HG03066 (cell line): Measurements from ENCODE around the gene MED22.
"Not testable (repeated sequence)": the region's sequence is repeated elsewhere in the genome, so short reads cannot be mapped to it uniquely, and the experiment has no call there.

Experiments
- ATAC-seq: cut with Tn5 transposase; IDR thresholded peaks from one replicate; pipeline ENCODE4 v1.9.1; 2021; ENCODE audit warnings: low read depth; ENCODE audit not compliant: unreplicated experiment

MED22 gene

DNA sequence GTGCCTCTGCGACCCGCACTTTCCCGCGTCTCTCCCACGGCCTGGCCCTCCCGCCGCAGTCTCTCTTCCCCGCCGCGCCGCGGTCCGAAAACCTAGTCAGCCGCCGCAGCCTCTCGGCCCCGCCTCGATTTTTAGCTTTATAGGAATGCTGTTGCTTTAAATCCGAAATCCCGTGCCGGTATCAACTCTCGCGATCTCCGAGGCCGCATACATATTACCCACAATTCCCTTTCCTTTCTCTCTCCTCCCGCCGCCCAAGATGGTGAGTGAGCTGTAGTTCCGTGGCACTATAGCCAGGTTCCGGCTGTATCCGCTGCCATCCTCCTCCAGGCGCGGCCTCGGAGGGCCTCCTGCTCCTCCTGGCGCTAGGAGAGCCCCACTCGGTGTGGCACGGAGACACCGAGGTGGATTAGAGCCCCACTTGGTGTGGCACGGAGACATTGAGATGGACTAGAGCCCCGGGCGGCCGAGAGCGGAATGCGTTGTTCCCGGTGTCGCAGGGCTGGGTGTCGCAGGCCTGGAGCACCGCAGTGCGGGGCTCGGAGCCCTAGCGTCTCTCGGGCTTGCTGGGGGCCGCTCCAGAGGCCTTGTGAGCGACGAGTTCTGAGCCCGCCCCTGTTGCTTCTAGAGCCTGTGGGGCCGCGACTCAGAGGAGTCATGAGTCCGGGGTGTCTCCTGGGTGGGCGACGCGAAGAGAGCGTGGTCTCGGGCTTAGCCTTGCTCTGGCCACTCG is at the start of gene MED22, which contains the start of gene RPL7A:
MED22 (minus strand) TSS at position 147 of the 733 bp plus-strand sequence. CDS start 1,469 bp downstream, outside the sequence.
RPL7A (plus strand) TSS at position 234 of the 733 bp plus-strand sequence; CDS start at position 260, 26 bp downstream.
- ATAC-seq: no peak

DNA sequence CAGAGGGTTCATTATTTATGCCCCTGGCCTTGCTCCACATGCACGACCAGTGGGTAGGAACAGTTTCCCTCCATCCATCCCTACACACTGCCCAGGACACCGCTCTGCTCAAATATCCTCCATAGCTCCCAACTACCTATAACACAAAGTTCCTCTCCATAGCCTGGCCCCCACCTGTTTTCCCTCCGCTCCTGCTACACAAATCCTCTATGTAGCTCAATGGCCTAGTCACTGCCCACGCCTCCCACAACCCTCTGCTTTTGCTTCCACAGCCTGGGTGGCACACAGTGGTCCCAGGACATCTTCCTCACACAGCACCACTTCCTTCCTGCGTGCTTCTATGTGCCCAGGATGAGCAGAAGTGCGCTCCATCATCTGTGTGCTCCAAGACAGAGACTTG is 49.4 kb upstream of the MED22 start:
- ATAC-seq: no peak

DNA sequence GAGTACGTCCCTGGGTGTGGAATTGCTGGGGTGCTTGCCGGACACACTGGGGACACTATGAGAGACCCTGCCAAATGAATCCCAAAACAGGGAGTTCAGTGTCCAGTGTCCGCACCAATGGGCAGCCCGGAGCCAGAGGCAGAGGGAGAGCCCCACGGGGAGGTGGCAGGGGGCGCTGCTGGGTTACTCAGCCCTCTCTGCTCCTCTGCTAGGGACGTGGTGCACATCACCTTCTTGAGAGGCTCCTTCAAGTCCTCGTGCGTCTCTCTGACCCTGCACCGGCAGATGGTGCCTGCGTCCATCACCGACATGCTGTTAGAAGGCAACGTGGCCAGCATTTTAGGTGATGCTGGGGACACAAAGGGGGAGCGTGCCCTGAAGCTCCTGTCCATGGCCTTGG is 49.0 kb upstream of the MED22 start:
- no peak for ATAC-seq

DNA sequence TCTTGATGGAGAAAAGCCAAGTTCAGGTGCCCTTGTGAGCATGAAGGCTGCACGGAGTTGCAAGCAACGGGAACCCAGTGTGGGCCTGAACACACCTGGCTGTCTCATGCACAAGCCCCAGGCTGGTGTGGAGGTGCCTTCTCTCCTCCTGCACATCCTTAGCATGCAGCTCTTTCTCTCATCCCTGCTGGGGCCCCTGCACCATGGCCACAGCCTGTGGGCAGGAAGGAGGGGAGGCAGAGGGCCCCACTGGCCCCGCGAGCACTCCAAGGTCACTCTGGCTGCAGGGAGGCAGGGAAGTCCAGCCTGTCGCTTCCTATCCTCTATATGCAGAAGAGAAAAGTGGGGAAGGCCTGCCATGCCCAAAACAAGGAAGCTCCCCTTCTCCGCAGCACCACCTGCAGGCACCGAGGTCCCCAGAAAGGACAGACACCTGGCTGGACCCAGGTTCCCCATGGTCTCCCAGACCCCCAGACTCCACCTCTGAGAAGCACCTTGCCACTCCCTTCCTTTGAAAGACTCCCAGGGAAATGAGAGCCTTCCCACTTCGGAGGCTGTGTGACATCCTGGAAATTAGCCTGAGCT is 46.8 kb upstream of the MED22 start:
- ATAC-seq: no peak

DNA sequence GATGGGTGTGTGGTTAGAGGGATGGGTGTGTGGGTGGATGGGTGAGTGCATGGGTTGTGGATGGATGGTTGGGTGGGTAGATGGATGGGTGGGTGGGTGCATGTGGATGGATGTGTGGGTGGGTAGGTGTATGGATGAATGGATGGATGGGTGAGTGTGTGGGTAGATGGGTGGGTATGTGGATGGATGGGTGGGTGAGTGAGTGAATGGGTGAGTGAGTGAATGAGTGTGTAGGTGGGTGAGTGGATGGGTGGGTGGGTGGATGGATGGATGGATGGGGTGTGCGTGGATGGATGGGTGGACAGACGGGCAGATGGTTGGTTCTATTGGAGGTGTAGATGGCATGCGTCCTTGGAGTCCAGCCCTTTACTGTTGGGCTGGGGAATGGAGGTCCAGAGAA is 45.5 kb upstream of the MED22 start:
- no peak for ATAC-seq

DNA sequence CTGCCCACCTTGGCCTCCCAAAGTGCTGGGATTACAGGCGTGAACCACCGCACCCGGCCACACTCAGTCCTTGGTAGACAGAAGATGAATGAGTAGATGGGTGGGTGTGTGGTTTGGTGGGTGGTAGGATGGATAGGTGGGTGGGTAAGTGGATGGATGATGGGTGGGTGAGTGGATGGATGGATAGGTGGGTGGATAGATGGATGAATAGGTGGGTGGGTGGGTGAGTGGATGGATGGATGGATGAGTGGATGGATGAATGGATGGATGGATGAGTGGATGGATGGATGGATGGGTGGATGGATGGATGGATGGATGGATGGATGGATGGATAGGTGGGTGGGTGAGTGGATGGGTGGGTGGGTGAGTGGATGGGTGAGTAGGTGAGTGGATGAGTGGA is 44.4 kb upstream of the MED22 start:
- not testable (repeated sequence) for ATAC-seq

DNA sequence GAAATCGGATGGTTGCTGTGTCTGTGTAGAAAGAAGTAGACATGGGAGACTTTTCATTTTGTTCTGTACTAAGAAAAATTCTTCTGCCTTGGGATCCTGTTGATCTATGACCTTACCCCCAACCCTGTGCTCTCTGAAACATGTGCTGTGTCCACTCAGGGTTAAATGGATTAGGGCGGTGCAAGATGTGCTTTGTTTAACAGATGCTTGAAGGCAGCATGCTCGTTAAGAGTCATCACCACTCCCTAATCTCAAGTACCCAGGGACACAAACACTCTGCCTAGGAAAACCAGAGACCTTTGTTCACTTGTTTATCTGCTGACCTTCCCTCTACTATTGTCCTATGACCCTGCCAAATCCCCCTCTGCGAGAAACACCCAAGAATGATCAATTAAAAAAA is 43.5 kb upstream of the MED22 start:
- ATAC-seq: not testable (repeated sequence)

DNA sequence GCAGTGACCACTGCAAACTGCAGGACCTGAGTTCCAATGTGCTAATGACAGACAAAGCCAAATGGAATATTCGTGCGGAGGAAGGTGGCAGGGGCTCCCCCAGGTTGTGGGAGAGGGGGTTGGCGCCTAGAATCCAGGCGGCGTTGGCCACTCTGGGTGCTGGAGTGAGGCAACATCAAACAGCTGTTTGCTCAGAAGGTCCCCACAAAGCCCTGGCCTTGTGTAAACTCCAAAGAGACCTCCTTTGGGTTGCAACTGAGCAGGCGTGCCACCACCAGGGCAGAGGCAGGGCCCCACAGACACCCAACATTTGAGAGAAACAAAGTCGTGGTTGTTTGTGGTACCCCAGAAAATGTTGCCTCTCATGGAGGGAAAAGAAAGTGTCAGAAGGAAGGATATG is 42.8 kb upstream of the MED22 start:
- ATAC-seq: no peak

DNA sequence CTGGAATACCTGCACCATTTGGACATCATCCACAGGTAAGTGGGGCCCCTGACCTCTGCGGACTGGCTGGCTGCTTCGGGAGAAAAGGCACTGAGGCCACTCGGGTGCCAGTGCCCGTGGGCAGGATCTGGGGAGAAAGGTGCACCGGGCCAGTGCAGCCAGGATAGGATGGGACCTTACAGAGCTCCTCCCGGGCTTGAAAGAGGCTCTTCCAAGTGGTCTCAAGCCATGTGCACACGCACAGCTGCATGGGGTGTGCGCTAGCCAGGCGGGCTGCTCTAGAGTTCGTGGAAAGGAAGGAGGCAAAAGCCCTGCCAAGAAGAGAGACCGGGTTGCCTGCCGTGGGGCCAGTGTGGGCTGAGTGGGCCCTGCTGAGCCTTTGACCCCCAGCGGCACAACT is 41.6 kb upstream of the MED22 start:
- ATAC-seq: no peak

DNA sequence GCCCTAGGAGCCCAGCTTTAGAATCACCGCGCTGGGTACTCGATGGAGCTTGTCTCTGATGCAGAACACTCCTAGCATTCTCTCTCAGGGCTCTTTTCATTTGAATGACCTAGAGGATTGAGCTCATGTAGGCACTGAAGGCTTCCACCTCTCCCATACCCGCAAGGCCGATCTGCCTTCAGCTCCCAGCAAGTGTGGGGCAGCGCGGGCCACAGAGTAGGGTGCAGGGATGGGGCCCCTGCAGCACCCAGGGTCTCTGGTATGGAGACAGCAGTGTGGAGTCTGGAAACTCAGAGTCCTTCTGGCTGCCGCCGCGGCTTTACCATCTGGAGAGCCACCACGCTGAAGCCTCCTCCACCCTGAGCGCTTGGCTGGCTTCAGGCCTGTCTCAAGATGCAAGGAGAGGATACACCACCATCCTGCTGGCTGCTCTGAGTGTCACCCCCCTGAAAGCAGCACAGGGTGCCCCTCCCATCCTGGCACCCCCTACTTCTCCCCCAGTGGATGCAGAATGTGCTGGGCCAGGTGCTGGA is 41.2 kb upstream of the MED22 start:
- no peak for ATAC-seq

DNA sequence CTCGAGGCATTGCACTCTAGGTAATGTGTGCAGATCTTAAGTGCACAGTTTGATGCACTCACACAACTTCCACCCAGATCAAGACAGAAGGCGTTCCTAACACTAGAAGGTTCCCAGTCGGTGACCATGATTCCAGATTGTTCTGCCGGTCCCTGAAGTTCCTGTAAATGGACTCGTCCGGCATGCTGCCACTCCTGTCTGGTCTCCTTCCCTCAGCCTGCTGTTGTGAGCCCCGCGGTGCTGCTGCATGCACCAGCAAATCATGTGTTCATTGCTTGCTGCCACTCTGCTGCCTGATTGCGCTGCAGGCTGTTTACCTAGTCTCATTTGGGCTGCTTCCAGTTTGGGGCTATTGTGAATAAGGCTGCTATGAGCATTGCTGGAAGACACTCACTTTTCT is 39.7 kb upstream of the MED22 start:
- no peak for ATAC-seq

DNA sequence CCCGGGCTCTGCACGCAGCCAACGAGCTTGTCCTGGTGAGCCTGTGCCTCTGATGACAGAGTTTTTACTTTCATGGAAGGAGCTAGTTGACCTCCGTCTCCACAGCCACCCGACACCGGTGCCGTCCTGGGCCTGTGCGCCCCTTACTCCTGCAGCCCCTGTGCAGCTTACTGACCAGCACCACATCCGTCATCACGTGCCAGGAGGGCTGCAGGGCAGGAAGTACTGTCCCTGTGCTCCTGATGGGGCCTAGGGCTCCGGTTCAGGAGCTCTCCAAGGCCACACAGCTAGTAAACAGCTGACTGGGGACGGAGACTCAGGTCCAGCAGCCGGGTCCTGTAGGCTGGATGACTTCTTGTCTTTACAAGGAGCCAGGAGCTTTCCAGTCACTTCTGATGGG is 38.4 kb upstream of the MED22 start:
- no peak for ATAC-seq

DNA sequence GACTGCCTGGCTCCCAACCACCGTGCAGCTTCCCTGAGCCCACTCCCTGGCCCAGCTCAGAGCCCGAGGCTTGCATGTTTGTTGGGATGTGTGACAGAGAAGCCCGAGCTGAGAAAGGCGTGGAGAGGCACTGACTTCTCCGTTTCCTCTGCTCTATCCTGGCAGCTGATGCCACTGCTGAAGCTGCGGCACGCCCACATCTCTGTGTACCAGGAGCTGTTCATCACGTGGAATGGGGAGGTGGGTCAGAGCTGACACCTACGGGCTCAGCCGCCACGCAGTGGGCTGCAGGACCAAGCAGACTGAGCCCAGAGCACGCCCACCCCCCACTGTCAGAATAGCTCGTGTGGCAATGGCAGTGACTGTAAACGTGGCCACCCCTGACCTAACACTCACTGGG is 37.5 kb upstream of the MED22 start:
- ATAC-seq: no peak

DNA sequence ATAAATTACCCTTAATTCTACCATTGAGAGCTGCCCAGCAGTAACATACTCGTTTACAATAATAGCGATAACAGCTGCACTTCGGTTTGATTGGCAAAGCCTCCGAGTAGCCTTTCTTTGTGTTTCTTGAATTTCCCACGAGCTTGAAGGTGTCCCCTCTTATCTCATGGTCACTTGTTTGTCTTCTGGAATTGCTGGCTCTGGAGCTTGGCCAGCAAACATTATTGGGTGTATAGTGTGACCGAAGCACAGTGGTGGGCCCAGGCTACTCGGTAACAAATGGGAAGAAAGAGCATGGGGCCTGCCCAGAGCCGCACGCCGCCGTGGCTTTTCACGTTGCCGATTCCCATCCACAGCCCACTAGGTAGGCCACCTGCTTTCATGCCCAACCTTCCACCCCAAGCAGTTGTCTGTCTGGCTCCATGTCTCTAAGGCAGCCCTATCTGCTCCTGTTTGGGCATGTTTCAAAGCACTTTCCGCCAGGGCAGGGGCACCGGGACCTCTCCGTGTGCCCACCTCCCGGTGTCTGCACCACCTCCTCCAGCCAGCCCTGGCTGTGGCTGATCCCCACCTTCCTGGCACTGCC is 36.9 kb upstream of the MED22 start:
- no peak for ATAC-seq

DNA sequence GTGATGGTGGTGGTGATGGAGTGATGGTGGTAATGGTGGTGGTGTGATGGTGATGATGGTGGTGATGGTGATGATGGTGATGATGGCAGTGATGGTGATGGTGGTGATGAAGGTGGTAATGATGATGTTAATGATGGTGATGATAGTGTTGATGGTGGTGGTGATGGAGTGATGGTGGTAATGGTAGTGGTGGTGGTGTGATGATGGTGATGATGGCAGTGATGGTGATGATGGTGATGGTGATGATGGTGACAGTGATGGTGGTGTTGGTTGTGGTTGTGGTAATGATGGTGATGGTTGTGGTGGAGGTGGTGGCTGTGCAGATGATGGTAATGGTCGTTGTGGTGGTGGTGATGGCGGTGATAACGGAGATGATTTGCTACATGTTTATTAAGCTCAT is 35.5 kb upstream of the MED22 start:
- ATAC-seq: no peak

DNA sequence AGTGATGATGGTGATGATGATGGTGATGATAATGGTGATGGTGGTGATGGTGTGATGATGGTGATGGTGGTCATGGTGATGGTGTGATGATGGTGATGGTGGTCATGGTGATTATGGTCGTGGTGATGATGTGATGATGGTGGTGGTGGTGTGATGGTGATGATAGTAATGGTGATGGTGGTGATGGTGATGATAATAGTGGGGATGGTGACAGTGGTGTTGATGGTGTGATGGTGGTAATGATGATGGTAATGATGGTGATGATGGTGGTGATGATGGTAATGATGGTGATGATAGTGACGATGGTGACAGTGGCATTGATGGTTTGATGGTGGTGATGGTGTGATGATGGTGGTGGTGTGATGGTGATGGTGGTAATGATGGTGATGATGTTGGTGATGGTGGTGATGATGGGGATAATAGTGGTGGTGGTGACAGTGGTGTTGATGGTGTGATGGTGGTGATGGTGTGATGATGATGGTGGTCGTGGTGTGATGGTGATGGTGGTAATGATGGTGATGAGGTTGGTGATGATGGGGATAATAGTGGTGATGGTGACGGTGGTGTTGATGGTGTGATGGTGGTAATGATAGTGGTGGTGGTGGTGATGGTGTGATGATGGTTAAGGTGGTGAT is 34.7 kb upstream of the MED22 start:
- no peak for ATAC-seq

DNA sequence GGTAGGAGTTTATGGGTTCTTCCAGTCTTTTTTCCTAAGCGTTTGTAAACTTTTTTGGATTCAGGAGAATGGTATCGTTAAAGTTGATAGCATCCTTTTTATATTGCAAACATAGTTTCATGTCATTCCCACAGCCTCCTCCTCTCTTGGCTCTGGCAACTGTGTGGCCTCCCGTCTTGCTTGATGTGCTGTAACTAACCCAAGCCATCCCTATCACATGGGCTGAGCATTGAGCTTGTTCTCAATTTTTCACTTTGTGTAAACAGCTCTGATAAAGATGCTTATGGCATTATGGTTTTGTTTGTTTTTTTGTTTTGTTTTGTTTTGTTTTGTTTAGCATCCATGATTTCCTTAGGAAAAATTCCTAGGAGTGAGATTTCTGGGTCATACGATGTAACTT is 32.8 kb upstream of the MED22 start:
- no peak for ATAC-seq

DNA sequence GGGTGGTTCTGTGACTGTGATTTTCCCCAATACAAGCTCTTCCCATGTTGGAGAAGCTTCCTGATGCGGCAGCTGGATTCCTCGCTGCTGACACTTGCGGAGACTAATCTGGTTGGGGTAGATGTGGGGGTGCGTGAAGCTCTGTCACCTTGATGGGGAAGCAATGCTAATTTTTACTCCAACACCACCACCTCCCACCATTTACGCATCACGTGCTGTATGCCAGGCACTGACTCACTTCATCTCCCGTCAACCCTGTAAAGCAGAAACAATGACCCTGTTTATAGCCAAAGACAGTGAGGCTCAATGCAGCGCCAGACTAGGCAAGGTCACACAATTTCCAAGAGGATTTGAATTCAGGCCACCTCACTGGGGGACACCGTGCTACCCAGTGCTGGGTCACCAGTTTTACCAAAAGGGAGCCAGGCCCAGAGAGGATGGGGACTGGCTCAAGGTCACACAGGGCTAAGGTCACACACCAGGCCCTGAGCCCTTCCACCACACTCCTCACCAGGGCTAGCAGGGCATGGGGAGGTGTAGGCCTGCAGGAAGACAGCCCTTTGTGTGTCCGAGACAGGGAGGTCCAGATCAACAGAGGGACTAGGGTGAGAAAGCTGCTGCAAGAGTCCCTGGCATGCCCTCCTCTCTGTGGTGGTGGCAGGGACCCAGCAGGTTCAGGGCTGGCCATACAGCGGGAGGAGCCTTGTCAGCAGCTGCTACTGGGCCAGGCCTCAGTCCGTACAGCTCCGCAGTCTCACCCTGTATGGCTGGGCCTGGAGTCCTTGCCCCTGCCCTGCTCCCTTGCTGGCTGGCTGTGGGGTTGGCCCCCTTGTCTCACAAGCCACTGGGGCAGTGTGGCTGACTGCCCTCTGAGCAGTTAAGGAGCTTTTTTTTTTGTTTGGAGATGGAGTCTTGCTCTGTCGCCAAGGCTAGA is 31.5 kb upstream of the MED22 start:
- no peak for ATAC-seq

DNA sequence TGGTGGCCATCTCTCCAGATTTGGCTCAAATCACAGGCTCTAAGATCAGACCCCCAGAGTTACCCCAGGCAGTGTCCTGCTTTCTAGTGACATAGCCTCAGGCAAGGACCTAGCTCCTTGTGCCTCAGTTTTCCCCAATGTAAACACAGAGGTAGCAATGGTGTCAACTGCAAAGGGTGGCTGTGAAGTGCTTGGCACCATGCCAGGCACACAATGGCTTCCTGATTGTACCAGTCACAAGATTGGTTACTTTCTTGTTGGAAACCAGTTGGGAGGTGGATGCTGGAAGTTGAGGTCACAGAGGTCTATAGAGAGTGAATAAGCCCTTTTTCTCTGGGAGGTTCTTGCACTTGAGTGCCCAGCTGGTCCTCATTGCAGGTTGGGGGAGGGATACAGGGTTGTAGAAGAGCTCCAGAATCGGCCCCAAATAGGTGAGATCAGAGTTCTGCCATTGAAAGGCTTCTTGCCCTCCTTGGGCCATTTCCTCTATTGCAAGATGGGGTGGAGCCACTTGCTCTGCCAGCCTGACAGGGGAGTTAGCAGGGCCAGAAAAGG is 30.6 kb upstream of the MED22 start:
- ATAC-seq: no peak

DNA sequence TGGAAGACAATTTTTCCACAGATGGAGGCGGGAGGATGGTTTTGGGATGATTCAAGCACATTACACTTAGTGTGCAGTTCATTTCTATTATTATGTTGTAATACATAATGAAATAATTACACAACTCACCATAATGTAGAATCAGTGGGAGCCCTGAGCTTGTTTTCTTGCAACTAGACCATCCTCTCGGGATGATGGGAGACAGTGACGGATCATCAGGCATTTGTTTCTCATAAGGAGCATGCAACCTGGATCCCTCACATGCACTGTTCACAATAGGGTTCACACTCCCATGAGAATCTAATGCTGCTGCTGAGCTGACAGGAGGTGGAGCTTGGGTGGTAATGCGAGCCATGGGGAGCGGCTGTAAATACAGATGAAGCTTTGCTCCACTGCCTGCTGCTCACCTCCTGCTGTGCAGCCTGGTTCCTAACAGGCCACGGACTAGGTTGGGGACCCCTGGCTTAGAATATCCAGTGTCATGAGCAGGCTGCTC is 29.8 kb upstream of the MED22 start:
- no peak for ATAC-seq
